HG03520 (cell line): Measurements from ENCODE around the gene LRRC45.

Source experiments
- ATAC-seq: cut with Tn5 transposase; IDR thresholded peaks from one replicate; pipeline ENCODE4 v1.9.1; 2021; ENCODE audit warnings: mild to moderate bottlenecking, moderate library complexity; ENCODE audit not compliant: unreplicated experiment

LRRC45 gene

DNA sequence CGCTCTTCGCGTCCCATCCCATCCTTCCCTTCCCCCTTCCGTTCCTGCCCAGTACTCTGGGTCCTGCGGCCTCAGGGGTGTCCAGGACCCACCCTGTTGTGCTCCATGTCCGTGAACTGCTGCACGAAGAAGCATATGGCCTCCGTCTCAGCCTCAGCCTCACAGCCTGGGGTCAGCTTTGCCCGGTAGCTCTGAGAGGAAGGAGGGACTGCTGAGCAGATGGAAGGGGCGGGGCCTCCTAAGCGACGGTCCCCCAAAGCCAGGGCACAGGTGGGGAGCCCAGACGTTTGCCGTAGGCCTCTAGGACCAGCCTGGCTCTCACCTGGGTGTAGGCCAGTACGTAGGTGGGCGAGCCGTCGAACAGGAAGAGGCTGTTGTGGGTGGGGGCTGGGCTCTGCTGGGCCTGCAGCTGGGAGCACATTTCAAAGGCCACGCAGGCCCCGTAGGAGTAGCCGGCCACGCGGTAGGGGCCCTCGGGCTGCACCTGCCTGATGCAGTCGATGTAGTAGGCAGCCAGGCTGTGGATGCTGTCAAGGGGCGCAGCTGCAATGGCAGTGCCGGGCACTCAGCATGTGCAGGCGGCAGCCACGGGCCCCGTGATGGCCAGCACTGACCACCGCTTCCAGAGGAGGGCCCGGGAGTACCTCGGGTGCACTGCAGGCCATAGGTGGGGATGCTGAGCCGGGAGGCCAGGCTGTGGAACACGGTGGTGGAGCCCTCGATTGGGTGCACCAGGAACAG lies 57.1 kb downstream of the LRRC45 start:
- ATAC-seq, result no peak
